ENCODE data around the gene CLK4.

CLK4 gene

DNA sequence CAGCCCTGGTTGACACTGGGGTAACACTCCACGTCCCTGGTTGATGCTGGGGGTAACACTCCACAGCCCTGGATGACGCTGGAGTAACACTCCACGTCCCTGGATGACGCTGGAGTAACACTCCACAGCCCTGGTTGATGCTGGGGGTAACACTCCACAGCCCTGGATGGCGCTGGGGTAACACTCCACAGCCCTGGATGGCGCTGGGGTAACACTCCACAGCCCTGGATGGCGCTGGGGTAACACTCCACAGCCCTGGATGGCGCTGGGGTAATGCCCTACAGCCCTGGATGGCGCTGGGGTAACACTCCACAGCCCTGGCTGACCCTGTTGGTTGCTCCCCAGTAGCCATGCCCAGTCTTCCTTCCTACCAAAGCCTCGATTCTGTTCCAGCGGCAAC lies 41.4 kb downstream of the CLK4 start:
- peak in 1 of 2 donors; percentile 28 for DNase-seq

DNA sequence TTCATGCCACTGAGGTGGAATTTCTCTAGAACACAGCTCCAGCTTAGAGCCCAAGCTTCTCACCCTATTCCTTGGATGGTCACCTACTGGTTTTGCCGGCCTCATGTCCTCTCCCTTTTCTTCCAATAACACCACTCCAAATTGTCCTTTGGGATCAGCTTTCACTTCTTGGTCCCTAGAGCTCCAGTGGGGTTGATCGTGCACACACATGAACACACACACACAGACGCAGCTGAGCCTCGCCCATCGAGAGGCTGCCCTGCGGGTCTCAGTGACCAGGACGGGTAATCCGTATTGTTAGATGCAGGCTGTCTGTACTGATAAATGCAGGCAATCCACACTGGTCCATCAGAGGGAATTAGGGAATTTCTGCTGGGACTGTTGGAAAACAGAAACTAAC lies 43.6 kb downstream of the CLK4 start:
- no peak for DNase-seq

DNA sequence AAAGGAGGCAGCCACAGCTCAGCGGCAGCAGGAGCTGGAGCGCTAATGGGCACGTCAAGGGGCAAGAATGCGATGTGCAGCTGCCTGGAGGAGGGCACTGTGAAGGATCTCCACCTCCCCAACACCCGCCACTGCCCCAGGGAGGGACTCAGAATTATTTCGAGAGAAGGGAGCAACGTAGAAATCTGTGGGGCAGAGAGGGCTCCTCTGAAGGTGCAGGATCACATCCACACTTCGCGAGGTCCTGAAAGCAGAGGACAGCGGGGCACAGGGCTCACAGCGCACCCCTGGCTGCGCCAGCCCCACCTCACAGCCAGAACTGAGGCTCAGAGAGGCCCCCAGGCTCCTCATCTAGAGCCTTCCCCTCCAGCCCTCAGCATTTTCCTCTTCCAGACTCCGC lies 44.6 kb downstream of the CLK4 start:
- DNase-seq: no peak

DNA sequence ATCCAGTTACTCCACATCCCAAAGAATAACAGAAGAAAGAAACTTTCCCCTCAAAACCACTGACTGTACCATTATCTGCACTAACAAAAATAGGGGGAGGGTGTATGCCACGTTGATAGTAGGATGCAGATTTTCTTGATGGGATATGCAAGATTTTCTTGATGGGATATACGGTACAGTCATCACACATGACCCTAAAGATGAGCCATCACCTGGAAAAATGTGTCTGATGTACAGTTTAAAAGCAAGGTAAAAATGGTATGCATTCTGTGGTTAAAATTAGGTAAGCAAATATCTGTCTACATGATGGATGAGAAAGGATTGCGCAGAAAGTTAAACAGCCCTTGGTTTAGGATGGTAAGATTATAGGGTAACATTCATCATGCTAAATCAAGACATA lies 45.2 kb downstream of the CLK4 start:
- DNase-seq: no peak

DNA sequence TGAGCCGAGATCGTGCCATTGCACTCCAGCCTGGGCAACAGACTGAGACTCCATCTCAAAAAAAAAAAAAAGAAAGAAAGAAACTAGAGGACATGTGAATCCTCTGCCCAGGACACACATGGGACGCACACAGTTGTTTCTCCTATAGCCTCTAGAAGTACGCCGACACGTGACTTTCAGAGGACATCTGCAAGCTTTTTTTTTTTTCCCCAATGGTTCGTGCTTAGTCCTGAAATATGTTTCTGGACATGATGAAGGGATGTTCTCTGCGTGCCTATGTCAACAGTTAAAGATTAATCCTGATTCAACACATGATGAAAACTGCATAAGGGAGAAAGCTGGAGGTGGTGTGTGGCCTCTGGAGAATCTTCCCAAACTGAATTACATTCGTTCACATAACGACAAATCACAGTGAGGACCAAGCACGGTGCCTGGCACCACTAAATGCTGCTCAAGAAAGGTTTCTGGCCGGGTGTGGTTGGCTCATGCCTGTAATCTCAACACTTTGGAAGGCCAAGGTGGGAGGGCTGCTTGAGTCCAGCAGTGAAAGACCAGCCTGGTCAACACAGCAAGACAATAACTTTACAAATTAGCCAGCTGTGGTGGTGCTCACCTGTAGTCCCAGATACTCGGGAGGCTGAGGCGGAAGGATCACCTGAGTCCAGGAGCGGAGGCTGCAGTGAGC lies 46.4 kb downstream of the CLK4 start:
- DNase-seq: no peak

DNA sequence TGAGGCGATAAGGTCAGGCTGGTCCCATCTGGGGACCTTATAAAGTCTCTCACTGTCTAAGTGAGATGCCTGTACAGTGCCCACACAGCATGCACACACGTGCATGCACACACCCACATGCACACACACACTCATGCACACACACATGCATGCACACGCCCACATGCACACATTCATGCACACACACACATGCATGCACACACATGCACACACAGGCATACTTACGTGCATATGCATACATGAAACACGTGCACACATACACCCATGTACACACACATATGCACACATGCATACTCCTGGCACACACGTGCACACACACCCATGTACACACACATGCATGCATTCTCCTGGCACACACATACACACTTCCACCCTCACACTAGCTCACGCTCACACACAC lies 48.9 kb downstream of the CLK4 start:
- no peak for DNase-seq

DNA sequence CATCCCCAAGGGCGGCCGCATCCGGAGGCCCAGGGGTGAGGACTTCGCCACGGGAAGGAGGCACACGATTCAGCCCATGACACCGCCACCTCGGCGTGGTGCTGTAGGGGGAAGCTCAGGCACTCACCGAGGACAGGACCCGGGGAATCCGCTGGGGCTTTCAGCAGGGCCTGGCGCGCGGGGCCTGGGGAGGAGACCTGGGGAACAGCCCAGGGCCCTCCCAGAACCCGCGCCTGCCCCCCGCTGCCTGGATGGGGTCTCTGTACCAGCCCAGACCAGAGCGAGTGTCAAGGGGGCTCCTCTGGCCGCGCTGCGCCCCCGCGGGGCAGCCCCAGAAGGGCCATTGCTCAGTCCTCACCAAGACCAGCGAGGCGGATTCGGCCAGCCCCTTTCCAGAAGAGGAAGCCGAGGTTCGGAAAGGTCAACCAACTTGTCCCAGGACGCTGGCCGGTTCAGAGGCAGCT lies 49.4 kb downstream of the CLK4 start:
- no peak for DNase-seq

- DNase-seq: no peak
Observed at GRCh38 chr5:178576591-178577351, 50.1 kb downstream of the CLK4 start.

- DNase-seq: no peak
Observed at GRCh38 chr5:178573216-178573615, 53.6 kb downstream of the CLK4 start.

- DNase-seq: no peak
Observed at GRCh38 chr5:178572617-178573016, 54.2 kb downstream of the CLK4 start.

GRCh38 chr5:178569485-178569884 lies 57.4 kb downstream of the CLK4 start:
- no peak for DNase-seq

DNA sequence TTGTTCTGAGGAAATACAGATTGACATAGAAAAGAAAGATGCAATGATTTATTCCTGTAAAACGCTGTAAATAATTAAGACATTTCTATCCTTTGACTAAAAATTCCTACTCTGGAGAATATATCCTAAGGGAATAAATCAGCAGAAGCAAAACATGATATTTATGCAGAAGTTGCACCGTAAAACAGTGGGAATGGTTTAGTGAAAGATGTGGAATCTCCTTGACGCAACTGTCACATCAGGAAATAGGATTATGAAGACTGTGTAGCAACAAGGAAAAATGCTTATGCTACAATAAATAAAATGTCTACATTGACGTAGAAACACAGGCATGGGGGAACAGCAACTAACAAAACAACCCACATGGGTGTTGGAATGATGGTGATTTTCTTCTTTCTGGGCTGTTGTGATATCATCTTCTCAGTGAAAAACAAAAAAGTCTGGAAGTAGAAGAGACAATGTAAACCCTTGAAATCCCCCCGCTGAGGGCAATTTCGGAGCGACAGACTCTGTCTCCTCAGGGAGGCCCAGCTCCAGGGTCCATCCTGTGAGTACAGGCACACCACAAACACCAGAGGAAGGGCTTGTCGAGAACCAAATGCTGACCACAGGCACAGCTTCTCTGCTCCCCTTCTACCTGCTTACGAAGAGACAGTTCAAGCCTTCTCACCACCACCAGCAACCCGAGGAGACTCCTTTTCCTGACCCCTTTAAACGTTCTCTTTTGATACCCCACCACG lies 61.9 kb downstream of the CLK4 start:
- DNase-seq: no peak

- DNase-seq: no peak
Observed at GRCh38 chr5:178564397-178564796, 62.5 kb downstream of the CLK4 start.

DNA sequence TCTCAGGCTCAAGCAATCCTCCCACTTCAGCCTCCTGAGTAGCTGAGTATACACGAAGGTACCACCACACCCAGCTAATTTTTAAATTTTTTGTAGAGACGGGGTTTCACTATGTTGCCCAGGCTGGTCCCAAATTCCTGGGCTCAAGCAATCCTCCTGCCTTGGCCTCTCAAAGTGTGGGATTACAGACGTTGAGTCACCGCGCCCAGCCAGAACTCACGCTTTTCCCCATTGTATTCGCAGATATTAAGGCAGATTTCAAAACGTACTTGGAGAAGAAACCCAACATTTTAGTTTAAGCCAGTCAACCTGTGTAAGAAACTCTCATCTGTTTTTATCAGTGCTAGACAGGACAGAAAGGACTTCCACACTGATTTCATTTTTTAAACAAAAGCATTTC lies 63.2 kb downstream of the CLK4 start:
- DNase-seq: no peak

GRCh38 chr5:178561746-178562264 lies 65.0 kb downstream of the CLK4 start:
- no peak for DNase-seq

GRCh38 chr5:178560911-178561310 lies 65.9 kb downstream of the CLK4 start:
- no peak for DNase-seq

DNA sequence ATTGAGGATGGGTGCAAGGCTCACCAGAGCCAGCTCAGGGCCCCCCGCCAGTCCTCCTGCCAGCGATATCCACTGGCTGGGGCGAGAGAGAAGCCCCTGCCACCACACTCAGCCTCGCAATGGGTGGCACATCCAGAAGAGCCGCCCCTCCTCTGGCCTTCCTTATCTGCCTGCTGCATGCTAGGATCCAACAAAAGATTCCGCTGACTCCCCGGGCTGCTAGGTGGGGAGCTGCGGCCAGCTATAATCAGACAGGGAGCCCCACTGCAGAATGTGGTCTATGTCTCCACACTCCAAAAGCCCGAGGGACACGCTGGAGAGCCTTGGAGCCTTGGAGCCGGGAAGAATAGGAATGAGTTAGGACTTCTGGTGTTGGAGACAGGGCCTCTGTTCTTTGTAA lies 69.4 kb downstream of the CLK4 start:
- no peak for DNase-seq

GRCh38 chr5:178555771-178556211 lies 71.1 kb downstream of the CLK4 start:
- no peak for DNase-seq

DNA sequence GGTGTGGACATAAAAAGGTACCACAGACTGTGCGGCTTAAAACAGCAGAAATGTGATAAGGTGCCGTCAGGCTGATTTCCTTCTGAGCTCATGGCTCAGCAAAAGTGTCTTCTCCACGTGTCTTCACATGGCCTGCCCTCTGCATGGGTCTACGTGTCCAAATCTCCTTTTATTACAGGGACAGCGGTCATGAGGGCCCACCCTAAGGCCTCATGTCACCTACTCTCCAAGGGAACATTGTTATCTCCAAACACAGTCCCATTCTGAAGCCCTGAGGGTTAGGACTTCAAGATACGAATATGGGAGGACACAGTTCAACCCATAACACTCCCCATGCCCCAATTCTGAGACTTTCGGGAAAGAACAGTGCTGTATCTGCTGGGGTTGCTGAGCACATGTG lies 71.8 kb downstream of the CLK4 start:
- DNase-seq: no peak

GRCh38 chr5:178554311-178554710 lies 72.5 kb downstream of the CLK4 start:
- DNase-seq: no peak

DNA sequence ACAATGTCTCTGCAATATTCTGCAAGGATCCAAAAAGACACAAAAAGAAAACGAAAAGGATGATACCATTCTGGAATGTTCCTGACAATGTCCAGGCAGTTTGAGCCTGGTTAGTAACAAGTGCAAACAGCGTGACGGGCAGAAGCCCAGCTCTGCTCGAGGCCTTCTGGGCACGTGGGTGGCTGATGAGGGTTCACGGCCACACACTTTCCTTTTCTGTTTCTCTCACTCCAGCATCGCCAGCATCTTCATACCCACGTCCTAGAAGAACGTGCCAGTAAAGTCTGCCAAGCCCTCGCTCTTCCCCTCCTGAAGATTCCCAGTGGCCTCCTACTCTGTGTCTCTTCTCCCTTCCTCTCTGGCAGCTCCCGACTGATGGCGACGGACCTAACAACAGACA lies 73.3 kb downstream of the CLK4 start:
- DNase-seq: no peak

All from activated CD4-positive, alpha-beta T cell treated with anti-CD3 and anti-CD28 coated beads for 4 hours (primary cell).